GM23338 (cell line): Measurements from ENCODE around the gene CNIH3. TPM values are rescaled to one million over a fixed set of nuclear protein-coding genes. Genes with fewer than 3 reads are reported as not detected.

ENCODE experiments used
- ATAC-seq: fragments of 200-7000 bp; cut with Tn5 transposase; 3 replicates; pipeline ENCODE4 v1.9.1; 2020
- DNase-seq: peaks from one replicate; pipeline ENCODE4 v3.0.0-alpha.2; 2015; ENCODE audit warnings: low spot score
- H2AFZ ChIP-seq: fragments of 200-600 bp; sonication (generic); 2 replicates; pipeline ENCODE4 v1.8.0; 2016; ENCODE audit warnings: antibody characterized with exemption, mild to moderate bottlenecking, moderate library complexity
- H3F3A ChIP-seq: fragments of 200-600 bp; sonication (generic); replicated peaks from 2 replicates; pipeline ENCODE4 v1.8.0; 2017; ENCODE audit warnings: antibody characterized with exemption, mixed run types, low read depth
- H3K27ac ChIP-seq: fragments of 200-600 bp; sonication (generic); 2 replicates; pipeline ENCODE4 v1.6.1; 2016; ENCODE audit warnings: low read depth
- H3K27me3 ChIP-seq: fragments of 200-600 bp; sonication (generic); 2 replicates; pipeline ENCODE4 v1.8.0; 2016; ENCODE audit warnings: mild to moderate bottlenecking, mixed run types, moderate library complexity; ENCODE audit not compliant: insufficient read depth
- H3K36me3 ChIP-seq: fragments of 200-600 bp; sonication (generic); 2 replicates; pipeline ENCODE4 v1.8.0; 2016; ENCODE audit warnings: mild to moderate bottlenecking; ENCODE audit not compliant: insufficient read depth
- H3K4me1 ChIP-seq: fragments of 200-600 bp; sonication (generic); 2 replicates; pipeline ENCODE4 v1.8.0; 2016; ENCODE audit warnings: mild to moderate bottlenecking, moderate library complexity; ENCODE audit not compliant: insufficient read depth
- H3K4me2 ChIP-seq: fragments of 200-600 bp; sonication (generic); 2 replicates; pipeline ENCODE4 v1.7.1; 2017; ENCODE audit warnings: mixed run types
- H3K4me3 ChIP-seq: fragments of 200-600 bp; sonication (generic); 2 replicates; pipeline ENCODE4 v1.6.1; 2016; ENCODE audit warnings: mixed run types
- H3K79me2 ChIP-seq: fragments of 200-600 bp; sonication (generic); replicated peaks from 2 replicates; pipeline ENCODE4 v1.8.0; 2017; ENCODE audit warnings: mild to moderate bottlenecking; ENCODE audit not compliant: insufficient read depth
- H3K9me2 ChIP-seq: fragments of 200-600 bp; sonication (generic); 2 replicates; pipeline ENCODE4 v1.8.0; 2017; ENCODE audit not compliant: insufficient read depth
- H4K20me1 ChIP-seq: fragments of 200-600 bp; sonication (generic); replicated peaks from 2 replicates; pipeline ENCODE4 v1.8.0; 2017; ENCODE audit warnings: mild to moderate bottlenecking; ENCODE audit not compliant: insufficient read depth
- H3K27ac Mint-ChIP-seq: 2 replicates; pipeline ENCODE4 v1.8.0; 2020; ENCODE audit warnings: inconsistent platforms, mild to moderate bottlenecking, moderate library complexity, mixed read lengths
- H3K27me3 Mint-ChIP-seq: 3 replicates; pipeline ENCODE4 v1.8.0; 2022; ENCODE audit warnings: low read depth, mild to moderate bottlenecking, moderate library complexity, mixed read lengths, inconsistent platforms; ENCODE audit not compliant: insufficient read depth, poor library complexity
- H3K36me3 Mint-ChIP-seq: 3 replicates; pipeline ENCODE4 v1.8.0; 2021; ENCODE audit warnings: low read depth, mild to moderate bottlenecking, inconsistent platforms, moderate library complexity, mixed read lengths
- H3K4me1 Mint-ChIP-seq: 3 replicates; pipeline ENCODE4 v1.8.0; 2020; ENCODE audit warnings: mild to moderate bottlenecking, inconsistent platforms, mixed read lengths
- H3K4me3 Mint-ChIP-seq: 3 replicates; pipeline ENCODE4 v1.8.0; 2021; ENCODE audit warnings: moderate library complexity, mild to moderate bottlenecking, inconsistent platforms, mixed read lengths
- H3K9me3 Mint-ChIP-seq: 3 replicates; pipeline ENCODE4 v1.8.0; 2020; ENCODE audit warnings: moderate library complexity, mild to moderate bottlenecking, inconsistent platforms, mixed read lengths
- CREB1 ChIP-seq: fragments of 250-450 bp; sonication (Bioruptor Pico); IDR thresholded peaks from 2 replicates; pipeline ENCODE4 v1.5.0; 2020; ENCODE audit warnings: low read depth, mild to moderate bottlenecking, moderate library complexity
- JUNB ChIP-seq: IDR thresholded peaks from one replicate; pipeline ENCODE4 v1.6.1; 2016; ENCODE audit warnings: antibody characterized with exemption; ENCODE audit not compliant: unreplicated experiment
- NANOG ChIP-seq: IDR thresholded peaks from 2 replicates; pipeline ENCODE4 v1.6.1; 2016; ENCODE audit warnings: antibody characterized with exemption, borderline replicate concordance
- POLR2AphosphoS5 ChIP-seq: IDR thresholded peaks from 2 replicates; pipeline ENCODE4 v1.6.1; 2016; ENCODE audit warnings: antibody characterized with exemption, low read depth
- ZNF114 ChIP-seq: fragments of 250-450 bp; sonication (Bioruptor Pico); IDR thresholded peaks from 2 replicates; pipeline ENCODE4 v1.5.0; 2020; ENCODE audit warnings: mild to moderate bottlenecking, moderate library complexity
- ZNF331 ChIP-seq: fragments of 250-450 bp; sonication (Bioruptor Pico); IDR thresholded peaks from 2 replicates; pipeline ENCODE4 v1.5.0; 2020; ENCODE audit warnings: low read depth, mild to moderate bottlenecking, moderate library complexity
- polyA plus RNA-seq: library from polyadenylated mRNA; unstranded; fragments of >200 nt; fragmentation: Nextera tagmentation; extraction: Ambion mirVana; gene quantifications from 2 replicates; pipeline ENCODE4 v1.2.1, GENCODE V29; 2016
- total RNA-seq: library from RNA; depleted of rRNA; stranded (reverse); fragments of >200 nt; shearing (Covaris generic); gene quantifications from 2 replicates; pipeline ENCODE4 v1.2.3, GENCODE V29; 2014
- TF ChIP-seq, protein P1 (sequence below): IDR thresholded peaks from one replicate; pipeline ENCODE4 v1.6.1; 2018; ENCODE audit warnings: antibody characterized with exemption; ENCODE audit not compliant: unreplicated experiment
- TF ChIP-seq, protein P2 (sequence below), 2 experiments: fragments of 200-600 bp in 1 of 2; sonication (generic) in 1 of 2; conservative IDR thresholded peaks; 2 replicates each; pipeline versions ENCODE4 v1.5.1 to v1.6.1; 2016 to 2017; ENCODE audit warnings: antibody characterized with exemption in 2 of 2, low read depth in 2 of 2, mild to moderate bottlenecking in 2 of 2, moderate library complexity in 1 of 2

Gene CNIH3
- total and polyA plus RNA-seq, 2 experiments from 2014 or later, result 3.6 to 5.1 TPM

DNA sequence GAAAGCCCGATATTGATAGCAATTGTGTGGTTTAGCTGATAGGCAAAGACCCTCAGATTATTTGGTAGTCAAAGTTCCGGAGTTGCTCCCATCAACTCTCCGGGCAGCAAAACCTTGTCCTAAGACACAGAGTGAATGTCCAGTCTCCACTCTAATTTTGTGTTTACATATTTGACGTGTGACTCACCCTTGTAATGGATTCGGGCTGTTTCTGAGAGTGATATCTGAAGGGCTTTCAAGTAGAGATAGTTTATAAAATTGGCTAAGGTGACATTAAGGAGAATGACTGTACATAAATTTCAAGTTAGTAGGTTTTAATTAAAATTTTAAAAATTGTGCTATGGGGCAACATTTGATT is 154.2 kb downstream of the CNIH3 start:
- Histone ChIP-seq H3K27ac (no peak overlapping the region), H3K4me2 (no peak overlapping the region), H2AFZ (no peak overlapping the region), H3K9me2 (peaks cover 6% of the 10 kb centered on the region; the same call in 1 of the 2 replicates), H3K79me2 (no peaks in the 10 kb centered on the region), H3K36me3 (no peaks in the 10 kb centered on the region), H3K4me1 (peaks cover 14% of the 10 kb centered on the region), H3K4me3 (no peak overlapping the region), H4K20me1 (no peaks in the 10 kb centered on the region), H3K27me3 (no peaks in the 10 kb centered on the region), H3F3A (no peaks in the 10 kb centered on the region)
- H3K4me1 Mint-ChIP-seq, result peaks cover 20% of the 10 kb centered on the region
- no peak overlapping the region for H3K27ac Mint-ChIP-seq
- TF ChIP-seq JUNB (no peak), ZNF114 (CRISPR knock-in tag) (no peak), POLR2AphosphoS5 (no peak)
- H3K4me3 Mint-ChIP-seq, result no peak overlapping the region
- no peaks in the 10 kb centered on the region for H3K9me3 Mint-ChIP-seq
- DNase-seq (no peak), ATAC-seq (no peak)
- H3K36me3 Mint-ChIP-seq, result no peaks in the 10 kb centered on the region
- H3K27me3 Mint-ChIP-seq, result peaks cover 2% of the 10 kb centered on the region

DNA sequence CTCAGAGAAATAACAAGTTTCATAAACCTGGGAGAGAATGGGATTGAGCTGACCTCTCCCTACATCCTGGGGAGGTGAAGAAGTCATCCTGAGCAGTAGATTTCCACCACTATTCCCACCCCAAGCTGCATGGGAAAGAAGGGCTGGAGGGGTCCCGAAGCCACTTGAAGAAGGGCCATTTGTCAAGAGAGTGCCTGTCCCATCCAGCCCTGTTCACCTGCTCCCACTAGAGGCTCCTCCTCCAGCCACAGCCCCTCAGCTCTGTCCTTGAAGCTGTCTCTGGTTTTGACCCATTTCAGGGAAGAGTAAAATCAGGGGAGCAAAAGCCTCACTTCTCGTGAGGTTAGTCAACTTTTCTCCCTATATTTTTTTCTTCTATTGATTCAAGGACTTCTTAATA is 157.5 kb downstream of the CNIH3 start:
- ATAC-seq (no peak), DNase-seq (no peak)
- Histone ChIP-seq H3F3A (no peaks in the 10 kb centered on the region), H3K27me3 (no peaks in the 10 kb centered on the region), H3K9me2 (peaks cover 4% of the 10 kb centered on the region; the same call in 1 of the 2 replicates), H3K4me1 (peaks cover 3% of the 10 kb centered on the region), H3K27ac (no peak overlapping the region), H3K4me2 (no peak overlapping the region), H2AFZ (no peak overlapping the region), H3K4me3 (no peak overlapping the region), H4K20me1 (no peaks in the 10 kb centered on the region), H3K36me3 (no peaks in the 10 kb centered on the region), H3K79me2 (no peaks in the 10 kb centered on the region)
- peaks cover 7% of the 10 kb centered on the region for H3K4me1 Mint-ChIP-seq
- no peaks in the 10 kb centered on the region for H3K36me3 Mint-ChIP-seq
- H3K27me3 Mint-ChIP-seq, result no peaks in the 10 kb centered on the region
- H3K27ac Mint-ChIP-seq, result no peak overlapping the region
- no peak for TF ChIP-seq JUNB
- no peak for TF ChIP-seq CREB1
- TF ChIP-seq, protein P1, sequence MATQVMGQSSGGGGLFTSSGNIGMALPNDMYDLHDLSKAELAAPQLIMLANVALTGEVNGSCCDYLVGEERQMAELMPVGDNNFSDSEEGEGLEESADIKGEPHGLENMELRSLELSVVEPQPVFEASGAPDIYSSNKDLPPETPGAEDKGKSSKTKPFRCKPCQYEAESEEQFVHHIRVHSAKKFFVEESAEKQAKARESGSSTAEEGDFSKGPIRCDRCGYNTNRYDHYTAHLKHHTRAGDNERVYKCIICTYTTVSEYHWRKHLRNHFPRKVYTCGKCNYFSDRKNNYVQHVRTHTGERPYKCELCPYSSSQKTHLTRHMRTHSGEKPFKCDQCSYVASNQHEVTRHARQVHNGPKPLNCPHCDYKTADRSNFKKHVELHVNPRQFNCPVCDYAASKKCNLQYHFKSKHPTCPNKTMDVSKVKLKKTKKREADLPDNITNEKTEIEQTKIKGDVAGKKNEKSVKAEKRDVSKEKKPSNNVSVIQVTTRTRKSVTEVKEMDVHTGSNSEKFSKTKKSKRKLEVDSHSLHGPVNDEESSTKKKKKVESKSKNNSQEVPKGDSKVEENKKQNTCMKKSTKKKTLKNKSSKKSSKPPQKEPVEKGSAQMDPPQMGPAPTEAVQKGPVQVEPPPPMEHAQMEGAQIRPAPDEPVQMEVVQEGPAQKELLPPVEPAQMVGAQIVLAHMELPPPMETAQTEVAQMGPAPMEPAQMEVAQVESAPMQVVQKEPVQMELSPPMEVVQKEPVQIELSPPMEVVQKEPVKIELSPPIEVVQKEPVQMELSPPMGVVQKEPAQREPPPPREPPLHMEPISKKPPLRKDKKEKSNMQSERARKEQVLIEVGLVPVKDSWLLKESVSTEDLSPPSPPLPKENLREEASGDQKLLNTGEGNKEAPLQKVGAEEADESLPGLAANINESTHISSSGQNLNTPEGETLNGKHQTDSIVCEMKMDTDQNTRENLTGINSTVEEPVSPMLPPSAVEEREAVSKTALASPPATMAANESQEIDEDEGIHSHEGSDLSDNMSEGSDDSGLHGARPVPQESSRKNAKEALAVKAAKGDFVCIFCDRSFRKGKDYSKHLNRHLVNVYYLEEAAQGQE, result no peak
- TF ChIP-seq NANOG, result no peak
- TF ChIP-seq ZNF331, result no peak
- H3K9me3 Mint-ChIP-seq, result no peaks in the 10 kb centered on the region
- H3K4me3 Mint-ChIP-seq, result no peak overlapping the region

DNA sequence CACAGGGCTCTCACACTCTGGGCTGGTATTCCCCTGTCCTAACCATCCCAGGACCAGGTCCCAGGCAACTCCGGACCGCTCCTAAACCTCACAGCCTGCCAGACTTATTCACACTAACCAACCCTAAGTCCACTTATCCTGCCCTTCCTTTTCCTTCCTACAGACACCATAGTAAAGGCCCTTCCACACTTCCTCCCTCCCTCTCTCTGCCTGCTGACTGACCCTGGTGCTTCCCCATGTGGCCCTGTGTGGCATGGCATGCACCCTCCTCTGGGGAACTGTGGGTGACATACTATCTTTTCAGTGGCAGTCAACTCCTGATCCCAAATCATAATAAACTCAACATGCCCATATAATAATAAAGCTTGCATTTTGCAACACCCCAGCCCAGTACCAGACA is 158.3 kb downstream of the CNIH3 start:
- no peaks in the 10 kb centered on the region for H3F3A ChIP-seq
- H3K4me3 ChIP-seq, result no peak overlapping the region
- H3K36me3 Mint-ChIP-seq, result no peaks in the 10 kb centered on the region
- H3K27ac Mint-ChIP-seq, result no peak overlapping the region
- ATAC-seq (peak; percentile 96), DNase-seq (peak; percentile 53)
- H3K9me2 ChIP-seq, result peaks cover 4% of the 10 kb centered on the region; the same call in 1 of the 2 replicates
- H3K27me3 ChIP-seq, result no peaks in the 10 kb centered on the region
- H3K79me2 ChIP-seq, result no peaks in the 10 kb centered on the region
- H3K4me1 Mint-ChIP-seq, result peaks cover 14% of the 10 kb centered on the region
- no peaks in the 10 kb centered on the region for H3K27me3 Mint-ChIP-seq
- no peak overlapping the region for H3K4me2 ChIP-seq
- H4K20me1 ChIP-seq, result no peaks in the 10 kb centered on the region
- peaks cover 9% of the 10 kb centered on the region for H3K4me1 ChIP-seq
- no peaks in the 10 kb centered on the region; the same call in 2 of the 3 replicates for H3K9me3 Mint-ChIP-seq
- no peak overlapping the region for H3K27ac ChIP-seq
- H2AFZ ChIP-seq, result no peak overlapping the region
- no peaks in the 10 kb centered on the region for H3K36me3 ChIP-seq
- H3K4me3 Mint-ChIP-seq, result no peak overlapping the region
- TF ChIP-seq, protein P2, sequence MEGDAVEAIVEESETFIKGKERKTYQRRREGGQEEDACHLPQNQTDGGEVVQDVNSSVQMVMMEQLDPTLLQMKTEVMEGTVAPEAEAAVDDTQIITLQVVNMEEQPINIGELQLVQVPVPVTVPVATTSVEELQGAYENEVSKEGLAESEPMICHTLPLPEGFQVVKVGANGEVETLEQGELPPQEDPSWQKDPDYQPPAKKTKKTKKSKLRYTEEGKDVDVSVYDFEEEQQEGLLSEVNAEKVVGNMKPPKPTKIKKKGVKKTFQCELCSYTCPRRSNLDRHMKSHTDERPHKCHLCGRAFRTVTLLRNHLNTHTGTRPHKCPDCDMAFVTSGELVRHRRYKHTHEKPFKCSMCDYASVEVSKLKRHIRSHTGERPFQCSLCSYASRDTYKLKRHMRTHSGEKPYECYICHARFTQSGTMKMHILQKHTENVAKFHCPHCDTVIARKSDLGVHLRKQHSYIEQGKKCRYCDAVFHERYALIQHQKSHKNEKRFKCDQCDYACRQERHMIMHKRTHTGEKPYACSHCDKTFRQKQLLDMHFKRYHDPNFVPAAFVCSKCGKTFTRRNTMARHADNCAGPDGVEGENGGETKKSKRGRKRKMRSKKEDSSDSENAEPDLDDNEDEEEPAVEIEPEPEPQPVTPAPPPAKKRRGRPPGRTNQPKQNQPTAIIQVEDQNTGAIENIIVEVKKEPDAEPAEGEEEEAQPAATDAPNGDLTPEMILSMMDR (conservative IDR thresholded peaks at IDR 0.05; ENCODE audit: low read depth in 2 of 2), result peak; percentile 59 to 65
